HG02759 (cell line): ENCODE measurements around the gene FOLR1.

Experiments used
- ATAC-seq: cut with Tn5 transposase; IDR thresholded peaks from one replicate; pipeline ENCODE4 v1.9.1; 2021; ENCODE audit warnings: mild to moderate bottlenecking, moderate library complexity; ENCODE audit not compliant: unreplicated experiment

Gene FOLR1

GRCh38 chr11:72234514-72234830, 42.5 kb downstream of the FOLR1 start:
- ATAC-seq: no peak

DNA sequence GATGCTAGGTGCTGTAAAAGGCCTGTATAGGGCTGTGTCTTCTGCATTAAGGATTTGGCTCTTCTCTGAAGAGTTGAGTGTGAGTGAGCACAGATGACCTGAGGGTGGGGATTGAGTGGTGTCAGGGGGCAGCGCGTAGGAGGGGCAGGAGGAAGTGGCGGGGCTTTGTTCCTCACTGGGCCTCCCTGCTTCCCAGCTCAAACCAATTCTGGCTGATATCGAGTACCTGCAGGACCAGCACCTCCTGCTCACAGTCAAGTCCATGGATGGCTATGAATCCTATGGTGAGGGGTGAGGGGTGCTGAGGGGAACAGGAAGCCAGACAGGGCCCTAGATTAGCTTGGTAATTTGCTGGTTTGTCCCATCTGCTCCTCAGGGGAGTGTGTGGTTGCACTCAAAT, 43.0 kb downstream of the FOLR1 start:
- no peak for ATAC-seq

DNA sequence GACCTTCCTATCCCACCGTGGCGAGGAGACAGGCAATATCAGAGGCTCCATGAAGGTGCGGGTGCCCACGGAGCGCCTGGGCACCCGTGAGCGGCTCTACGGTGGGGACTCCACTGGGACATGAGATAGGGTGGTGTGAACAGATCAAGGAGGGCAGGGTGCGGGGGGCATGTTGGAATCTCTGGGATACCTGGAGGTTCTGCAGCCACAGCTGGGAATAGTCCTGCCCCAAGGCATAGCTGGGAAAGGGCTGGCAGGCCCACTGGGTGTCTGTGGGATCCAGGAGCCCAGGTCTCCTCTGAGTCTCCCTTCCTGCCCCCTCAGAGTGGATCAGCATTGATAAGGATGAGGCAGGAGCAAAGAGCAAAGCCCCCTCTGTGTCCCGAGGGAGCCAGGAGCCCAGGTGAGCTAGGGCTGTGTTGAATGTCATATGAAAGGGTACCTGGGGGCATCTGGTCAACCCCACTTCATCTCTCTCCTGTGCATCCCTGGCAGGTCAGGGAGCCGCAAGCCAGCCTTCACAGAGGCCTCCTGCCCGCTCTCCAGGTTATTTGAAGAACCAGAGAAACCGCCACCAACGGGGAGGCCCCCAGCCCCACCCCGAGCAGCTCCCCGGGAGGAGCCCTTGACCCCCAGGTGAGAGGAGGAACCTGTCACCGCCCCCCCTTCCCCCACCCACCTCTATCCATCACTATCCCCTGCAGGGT, 43.6 kb downstream of the FOLR1 start:
- no peak for ATAC-seq

GRCh38 chr11:72236083-72236697, 44.2 kb downstream of the FOLR1 start:
- ATAC-seq: no peak

DNA sequence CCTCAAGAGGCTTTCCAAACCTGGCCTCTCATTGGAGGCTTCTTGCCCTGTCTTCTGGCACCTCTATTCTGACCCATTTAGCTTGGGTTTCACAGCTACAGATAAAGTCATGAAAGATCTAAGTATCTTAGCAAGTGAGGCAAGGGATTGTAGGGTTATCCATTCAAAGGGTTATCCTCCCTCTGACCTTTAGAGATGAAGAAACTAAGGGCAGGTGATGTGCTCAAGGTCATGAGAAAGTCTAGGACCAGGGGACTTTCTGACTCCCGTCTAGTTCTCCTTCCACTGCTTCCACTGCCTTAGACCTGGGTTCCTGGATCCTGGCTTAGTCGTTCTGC, 44.8 kb downstream of the FOLR1 start:
- ATAC-seq: no peak

DNA sequence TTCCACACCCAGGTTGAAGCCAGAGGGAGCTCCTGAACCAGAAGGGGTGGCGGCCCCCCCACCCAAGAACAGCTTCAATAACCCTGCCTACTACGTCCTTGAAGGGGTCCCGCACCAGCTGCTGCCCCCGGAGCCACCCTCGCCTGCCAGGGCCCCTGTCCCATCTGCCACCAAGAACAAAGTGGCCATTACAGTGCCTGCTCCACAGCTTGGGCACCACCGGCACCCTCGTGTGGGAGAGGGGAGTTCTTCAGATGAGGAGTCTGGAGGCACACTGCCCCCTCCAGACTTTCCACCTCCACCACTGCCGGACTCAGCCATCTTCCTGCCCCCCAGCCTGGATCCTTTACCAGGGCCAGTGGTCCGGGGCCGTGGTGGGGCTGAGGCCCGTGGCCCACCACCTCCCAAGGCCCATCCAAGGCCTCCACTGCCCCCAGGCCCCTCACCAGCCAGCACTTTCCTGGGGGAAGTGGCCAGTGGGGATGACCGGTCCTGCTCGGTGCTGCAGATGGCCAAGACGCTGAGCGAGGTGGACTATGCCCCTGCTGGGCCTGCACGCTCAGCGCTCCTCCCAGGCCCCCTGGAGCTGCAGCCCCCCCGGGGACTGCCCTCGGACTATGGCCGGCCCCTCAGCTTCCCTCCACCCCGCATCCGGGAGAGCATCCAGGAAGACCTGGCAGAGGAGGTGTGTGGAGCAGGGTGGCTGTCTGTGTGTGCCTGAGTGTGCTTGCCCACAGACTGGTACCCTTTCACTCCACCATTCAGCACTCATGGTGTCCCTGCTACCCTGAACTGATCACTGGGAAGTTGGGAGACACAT, 45.4 kb downstream of the FOLR1 start:
- ATAC-seq: no peak

DNA sequence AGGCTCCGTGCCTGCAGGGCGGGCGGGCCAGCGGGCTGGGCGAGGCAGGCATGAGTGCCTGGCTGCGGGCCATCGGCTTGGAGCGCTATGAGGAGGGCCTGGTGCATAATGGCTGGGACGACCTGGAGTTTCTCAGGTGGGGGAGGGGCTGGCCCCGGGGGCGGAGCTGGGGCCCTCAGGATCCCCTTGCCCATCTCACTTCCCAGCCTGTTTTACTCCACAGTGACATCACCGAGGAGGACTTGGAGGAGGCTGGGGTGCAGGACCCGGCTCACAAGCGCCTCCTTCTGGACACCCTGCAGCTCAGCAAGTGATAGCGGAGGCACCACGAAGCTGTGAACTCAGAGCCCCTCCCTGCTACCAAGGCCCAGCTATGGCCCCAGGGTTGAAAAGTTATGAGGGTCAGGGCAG, 46.1 kb downstream of the FOLR1 start:
- ATAC-seq: no peak

GRCh38 chr11:72238492-72239312, 46.8 kb downstream of the FOLR1 start:
- ATAC-seq: no peak

- no peak for ATAC-seq
Measured at GRCh38 chr11:72239313-72239848, 47.4 kb downstream of the FOLR1 start.

DNA sequence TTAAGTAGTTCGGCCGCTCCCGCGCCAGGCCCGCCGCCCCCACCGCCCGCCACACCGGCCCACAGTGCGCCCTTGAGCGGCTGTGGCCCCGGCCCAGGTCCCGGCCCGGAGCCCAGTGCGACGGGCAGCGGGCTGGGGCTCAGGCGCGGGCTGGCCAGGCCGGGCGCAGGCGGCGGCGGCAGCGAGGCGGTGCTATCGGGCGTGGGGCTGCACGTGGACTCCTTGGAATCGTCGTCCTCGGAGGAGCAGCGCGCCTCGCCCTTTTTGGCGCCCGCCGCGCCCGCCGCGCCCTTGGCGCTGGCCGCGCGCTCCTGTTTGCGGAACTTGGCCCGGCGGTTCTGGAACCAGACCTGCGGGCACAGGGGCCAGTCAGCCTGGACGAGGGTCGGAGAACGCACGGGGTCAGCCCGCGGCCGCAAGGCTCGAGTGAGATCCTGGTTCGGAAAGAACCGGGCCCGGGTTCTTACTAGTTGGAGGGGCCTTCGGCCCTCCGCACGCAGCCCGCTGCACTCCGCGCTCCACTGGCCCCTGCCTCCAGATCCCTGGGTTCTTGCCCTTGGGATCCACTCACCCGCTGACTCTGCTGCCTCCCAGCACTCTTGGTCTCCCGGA, 48.0 kb downstream of the FOLR1 start:
- ATAC-seq: no peak

DNA sequence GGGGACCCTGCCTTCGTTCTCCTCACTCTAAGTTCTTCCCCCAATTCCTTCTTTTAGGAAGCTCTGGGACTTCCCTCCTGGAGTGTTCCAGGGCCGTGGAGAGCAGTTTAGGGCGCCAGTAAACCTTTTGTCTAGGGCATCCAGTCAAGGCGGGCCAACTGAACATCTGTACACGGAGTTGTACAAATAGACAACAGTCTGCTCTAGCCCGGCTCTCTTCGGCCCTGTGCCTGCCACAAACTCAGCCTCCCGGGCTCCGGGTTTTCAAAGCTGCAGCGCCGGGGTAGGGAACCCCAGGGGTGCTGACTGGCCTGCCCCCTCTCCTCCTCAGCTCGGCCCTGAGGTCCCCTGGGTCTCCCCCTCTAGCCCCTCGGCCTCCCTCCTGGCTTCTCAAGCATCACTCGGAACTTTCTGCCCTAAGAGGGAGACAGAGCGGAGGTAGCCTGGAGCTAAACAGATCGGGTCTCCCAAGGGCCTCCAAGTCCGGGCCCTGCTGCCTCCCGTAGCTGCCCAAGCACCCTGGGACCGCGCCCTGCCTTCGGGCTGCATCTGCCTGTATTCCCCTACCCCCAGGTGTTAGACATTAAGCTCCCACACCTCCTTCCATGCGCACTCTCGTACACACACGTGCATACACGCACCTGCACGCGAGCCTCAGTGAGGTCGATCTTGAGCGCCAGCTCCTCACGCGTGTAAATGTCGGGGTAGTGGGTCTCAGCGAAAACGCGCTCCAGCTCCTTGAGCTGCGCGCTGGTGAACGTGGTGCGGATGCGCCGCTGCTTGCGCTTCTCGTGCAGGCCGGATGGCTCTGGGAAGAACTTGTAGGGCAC, 48.7 kb downstream of the FOLR1 start:
- no peak for ATAC-seq

GRCh38 chr11:72241291-72241781, 49.4 kb downstream of the FOLR1 start:
- ATAC-seq: no peak

GRCh38 chr11:72242141-72242540, 50.2 kb downstream of the FOLR1 start:
- ATAC-seq: no peak

GRCh38 chr11:72243173-72244059, 51.5 kb downstream of the FOLR1 start:
- ATAC-seq: no peak

GRCh38 chr11:72244060-72244360, 52.1 kb downstream of the FOLR1 start, which contains the start of gene PHOX2A:
PHOX2A (minus strand) TSS chr11:72244176; CDS start chr11:72244004, 172 bp downstream.
- no peak for ATAC-seq

- no peak for ATAC-seq
Measured at GRCh38 chr11:72244361-72245262, 52.7 kb downstream of the FOLR1 start.

DNA sequence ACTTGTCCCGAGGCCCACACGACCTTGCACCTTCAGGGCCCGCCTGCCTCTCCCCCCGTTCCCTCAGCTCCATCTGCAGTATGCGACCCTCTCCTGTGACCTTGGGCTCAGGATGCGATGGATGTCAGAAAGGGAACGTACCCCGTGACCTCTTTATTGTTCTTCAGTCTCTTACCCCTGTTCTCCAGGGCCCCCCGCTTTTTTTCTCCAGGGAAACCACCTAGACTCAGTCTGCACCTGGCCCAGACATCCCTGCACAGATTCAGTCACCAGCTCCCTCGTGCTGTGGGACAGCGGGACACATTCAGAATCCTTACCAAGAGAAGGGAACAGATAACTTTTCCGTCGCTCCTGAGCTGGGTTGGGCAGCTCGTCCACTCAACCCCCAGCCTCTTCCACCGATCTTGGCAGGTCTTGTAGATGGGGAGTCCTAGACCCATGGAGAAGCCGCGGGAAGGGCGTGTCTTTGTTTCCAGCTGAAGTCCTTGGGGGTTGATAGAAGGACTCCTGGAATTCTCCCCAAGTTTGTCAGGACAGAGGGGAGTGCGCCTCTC, 53.4 kb downstream of the FOLR1 start:
- no peak for ATAC-seq
